Panc1 (cell line): ENCODE data around the gene SORBS1. TPM values are rescaled to one million over a fixed set of nuclear protein-coding genes. Genes with fewer than 3 reads are reported as not detected.

Experiments used
- ATAC-seq: fragments of 200-7000 bp; cut with Tn5 transposase; 2 replicates; pipeline ENCODE4 v1.9.1; 2020; ENCODE audit warnings: mild to moderate bottlenecking, moderate library complexity
- BruUV-seq: library from RNA; stranded (reverse); fragments of 400-500 nt; replicated peaks from 2 replicates; lab custom pipeline; 2021; lab: Mats Ljungman, UMichigan
- CTCF ChIA-PET: fragments of 300-600 bp; sonication (Branson Sonifier 250); formaldehyde crosslinking; loops from one replicate; lab custom pipeline; 2022; ENCODE audit warnings: antibody characterized with exemption; lab: Charles Lee
- POLR2A ChIA-PET: fragments of 300-600 bp; sonication (Branson Sonifier 250); formaldehyde crosslinking; loops from one replicate; lab custom pipeline; 2022; ENCODE audit warnings: antibody characterized with exemption; lab: Charles Lee
- DNase-seq: peaks from one replicate; pipeline ENCODE4 v3.0.0-alpha.2; 2010; ENCODE audit warnings: low read depth, low spot score
- H3K27ac ChIP-seq: 2 replicates; pipeline ENCODE4 v1.5.1; 2011; ENCODE audit warnings: mild to moderate bottlenecking, low read length, inconsistent platforms
- H3K27me3 ChIP-seq: fragments of 200-500 bp; sonication (Bioruptor generic); 2 replicates; pipeline ENCODE4 v1.6.0; 2014; ENCODE audit warnings: low read length, inconsistent platforms; ENCODE audit not compliant: control insufficient read depth, insufficient read depth
- H3K36me3 ChIP-seq: fragments of 200-500 bp; sonication (Bioruptor generic); 2 replicates; pipeline ENCODE4 v1.5.1; 2014; ENCODE audit warnings: inconsistent platforms, mild to moderate bottlenecking, low read length, moderate library complexity; ENCODE audit not compliant: control insufficient read depth, insufficient read depth
- H3K4me1 ChIP-seq: 2 replicates; pipeline ENCODE4 v1.5.1; 2011; ENCODE audit warnings: inconsistent platforms, mild to moderate bottlenecking, low read length, moderate library complexity; ENCODE audit not compliant: control insufficient read depth, insufficient read depth
- H3K4me3 ChIP-seq, 2 experiments: 2 replicates each; pipeline ENCODE4 v1.5.1; 2011 to 2012; ENCODE audit warnings: low read depth in 2 of 2, low read length in 2 of 2, mild to moderate bottlenecking in 2 of 2, inconsistent platforms in 1 of 2, moderate library complexity in 1 of 2
- H3K9me3 ChIP-seq: fragments of 200-500 bp; sonication (Bioruptor generic); 2 replicates; pipeline ENCODE4 v1.5.1; 2014; ENCODE audit warnings: low read depth, mild to moderate bottlenecking, inconsistent platforms, low read length, moderate library complexity; ENCODE audit not compliant: control insufficient read depth, insufficient read depth
- REST ChIP-seq, 2 experiments: IDR thresholded peaks; 2 replicates each; pipeline ENCODE4 v1.6.1; 2011 to 2012; ENCODE audit warnings: low read depth in 2 of 2, control low read depth in 1 of 2, low read length in 1 of 2, mild to moderate bottlenecking in 1 of 2, moderate library complexity in 1 of 2; ENCODE audit not compliant: insufficient read depth in 1 of 2
- SIN3A ChIP-seq: IDR thresholded peaks from 2 replicates; pipeline ENCODE4 v1.6.1; 2012; ENCODE audit warnings: low read depth, mild to moderate bottlenecking, low read length, moderate library complexity, borderline replicate concordance; ENCODE audit not compliant: insufficient read depth
- TCF7L2 ChIP-seq: IDR thresholded peaks from 2 replicates; pipeline ENCODE4 v1.6.1; 2011; ENCODE audit warnings: mild to moderate bottlenecking, low read depth, low read length, inconsistent platforms
- in situ Hi-C: cut with HindIII; loops from 2 replicates; pipeline ENCODE4 v1.10.0; 2016; ENCODE audit warnings: low sequenced_read_pairs, low pct_unique_long_range_greater_than_20kb
- intact Hi-C: fragments of 100-400 bp; cut with micrococcal nuclease; formaldehyde crosslinking; loops from one replicate; pipeline ENCODE4 v1.10.0; 2022; ENCODE audit not compliant: unreplicated experiment
- total RNA-seq: library from RNA; stranded (reverse); gene quantifications from one replicate; pipeline ENCODE4 v1.2.1, GENCODE V29; 2021; ENCODE audit not compliant: unreplicated experiment
- TF ChIP-seq, protein P1 (sequence below): fragments of 450-650 bp; IDR thresholded peaks from 2 replicates; pipeline ENCODE4 v1.5.1; 2017; ENCODE audit warnings: mild to moderate bottlenecking

The SORBS1 gene
- total RNA-seq, 1 experiment from 2014 or later, result 29.4 TPM

GRCh38 chr10:95261926-95262325 lies 299.2 kb downstream of the SORBS1 start:
- no peak overlapping the region for H3K4me3 ChIP-seq
- no peaks in the 10 kb centered on the region for H3K9me3 ChIP-seq
- in situ Hi-C loops (no loop called here), intact Hi-C loops (no loop called here)
- POLR2A ChIA-PET, result no interaction called here
- TF ChIP-seq TCF7L2 (no peak), SIN3A (no peak), REST (IDR thresholded peaks at IDR 0.05; ENCODE audit: insufficient read depth in 1 of 2, low read depth in 2 of 2, low read length in 1 of 2) (no peak)
- TF ChIP-seq, protein P1, sequence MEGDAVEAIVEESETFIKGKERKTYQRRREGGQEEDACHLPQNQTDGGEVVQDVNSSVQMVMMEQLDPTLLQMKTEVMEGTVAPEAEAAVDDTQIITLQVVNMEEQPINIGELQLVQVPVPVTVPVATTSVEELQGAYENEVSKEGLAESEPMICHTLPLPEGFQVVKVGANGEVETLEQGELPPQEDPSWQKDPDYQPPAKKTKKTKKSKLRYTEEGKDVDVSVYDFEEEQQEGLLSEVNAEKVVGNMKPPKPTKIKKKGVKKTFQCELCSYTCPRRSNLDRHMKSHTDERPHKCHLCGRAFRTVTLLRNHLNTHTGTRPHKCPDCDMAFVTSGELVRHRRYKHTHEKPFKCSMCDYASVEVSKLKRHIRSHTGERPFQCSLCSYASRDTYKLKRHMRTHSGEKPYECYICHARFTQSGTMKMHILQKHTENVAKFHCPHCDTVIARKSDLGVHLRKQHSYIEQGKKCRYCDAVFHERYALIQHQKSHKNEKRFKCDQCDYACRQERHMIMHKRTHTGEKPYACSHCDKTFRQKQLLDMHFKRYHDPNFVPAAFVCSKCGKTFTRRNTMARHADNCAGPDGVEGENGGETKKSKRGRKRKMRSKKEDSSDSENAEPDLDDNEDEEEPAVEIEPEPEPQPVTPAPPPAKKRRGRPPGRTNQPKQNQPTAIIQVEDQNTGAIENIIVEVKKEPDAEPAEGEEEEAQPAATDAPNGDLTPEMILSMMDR, result no peak
- CTCF ChIA-PET, result no interaction called here
- DNase-seq, result no peak
- H3K4me1 ChIP-seq, result peaks cover 15% of the 10 kb centered on the region
- no TSS peak for BruUV-seq
- no peak for ATAC-seq
- H3K27ac ChIP-seq, result no peak overlapping the region
- no peaks in the 10 kb centered on the region for H3K27me3 ChIP-seq
- peaks cover 2% of the 10 kb centered on the region; the same call in 1 of the 2 replicates for H3K36me3 ChIP-seq

Other genes starting within 250 kb of the SORBS1 start
- 68.0 TPM for gene ALDH18A1, start 95.3 kb upstream of the SORBS1 start, total RNA-seq
- gene TCTN3, start 132.6 kb upstream of the SORBS1 start, total RNA-seq, result 56.6 TPM
- 0.31 TPM for gene ENTPD1, start 194.8 kb upstream of the SORBS1 start, total RNA-seq